ENCODE results near the gene OR2T29. TPM values are rescaled to one million over a fixed set of nuclear protein-coding genes. Genes with fewer than 3 reads are reported as not detected.
"Not testable (repeated sequence)": the region's sequence is repeated elsewhere in the genome, so short reads cannot be mapped to it uniquely, and the experiment has no call there.

OR2T29 gene
- total RNA-seq, result not detected

GRCh38 chr1:248562672-248563071, at the start of gene OR2T29:
TSS of gene OR2T29 (minus strand) at chr1:248562772. CDS start at chr1:248559491, 3,281 bp downstream.
- H3K4me3 ChIP-seq; H3K27ac ChIP-seq; H3K9me3 ChIP-seq; DNase-seq (ENCODE audit: extremely low spot score in 2 of 2); intact Hi-C loops (cut with DNase I); H3K27me3 ChIP-seq; H3K36me3 ChIP-seq; H3K4me1 ChIP-seq: not testable (repeated sequence)

GRCh38 chr1:248611883-248612414, 49.4 kb upstream of the OR2T29 start:
- TF ChIP-seq POLR2A (IDR thresholded peaks at IDR 0.05), result no peak
- TF ChIP-seq, protein P1, sequence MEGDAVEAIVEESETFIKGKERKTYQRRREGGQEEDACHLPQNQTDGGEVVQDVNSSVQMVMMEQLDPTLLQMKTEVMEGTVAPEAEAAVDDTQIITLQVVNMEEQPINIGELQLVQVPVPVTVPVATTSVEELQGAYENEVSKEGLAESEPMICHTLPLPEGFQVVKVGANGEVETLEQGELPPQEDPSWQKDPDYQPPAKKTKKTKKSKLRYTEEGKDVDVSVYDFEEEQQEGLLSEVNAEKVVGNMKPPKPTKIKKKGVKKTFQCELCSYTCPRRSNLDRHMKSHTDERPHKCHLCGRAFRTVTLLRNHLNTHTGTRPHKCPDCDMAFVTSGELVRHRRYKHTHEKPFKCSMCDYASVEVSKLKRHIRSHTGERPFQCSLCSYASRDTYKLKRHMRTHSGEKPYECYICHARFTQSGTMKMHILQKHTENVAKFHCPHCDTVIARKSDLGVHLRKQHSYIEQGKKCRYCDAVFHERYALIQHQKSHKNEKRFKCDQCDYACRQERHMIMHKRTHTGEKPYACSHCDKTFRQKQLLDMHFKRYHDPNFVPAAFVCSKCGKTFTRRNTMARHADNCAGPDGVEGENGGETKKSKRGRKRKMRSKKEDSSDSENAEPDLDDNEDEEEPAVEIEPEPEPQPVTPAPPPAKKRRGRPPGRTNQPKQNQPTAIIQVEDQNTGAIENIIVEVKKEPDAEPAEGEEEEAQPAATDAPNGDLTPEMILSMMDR (IDR thresholded peaks at IDR 0.05), result no peak
- TF ChIP-seq POLR2AphosphoS5 (IDR thresholded peaks at IDR 0.05; ENCODE audit: insufficient read depth in 1 of 2, low read depth in 1 of 2), result no peak
- H3K36me3 ChIP-seq, result no peaks in the 10 kb centered on the region
- H3K4me1 ChIP-seq, result no peaks in the 10 kb centered on the region
- intact Hi-C loops (cut with DNase I), result no loop called here
- no peaks in the 10 kb centered on the region for H3K27me3 ChIP-seq
- no peak for DNase-seq (ENCODE audit: extremely low spot score in 2 of 2)
- H3K4me3 ChIP-seq, result no peak overlapping the region
- no peaks in the 10 kb centered on the region for H3K9me3 ChIP-seq
- no peak overlapping the region for H3K27ac ChIP-seq

GRCh38 chr1:248610301-248610700, 47.7 kb upstream of the OR2T29 start:
- no peak for DNase-seq (ENCODE audit: extremely low spot score in 2 of 2)
- intact Hi-C loops (cut with DNase I), result no loop called here
- H3K27ac ChIP-seq, result no peak overlapping the region
- no peak overlapping the region for H3K4me3 ChIP-seq
- TF ChIP-seq POLR2AphosphoS5 (IDR thresholded peaks at IDR 0.05; ENCODE audit: insufficient read depth in 1 of 2, low read depth in 1 of 2) (no peak), POLR2A (IDR thresholded peaks at IDR 0.05) (no peak)
- TF ChIP-seq, protein P1 (IDR thresholded peaks at IDR 0.05), result no peak
- H3K36me3 ChIP-seq, result no peaks in the 10 kb centered on the region
- no peaks in the 10 kb centered on the region for H3K27me3 ChIP-seq
- no peaks in the 10 kb centered on the region for H3K9me3 ChIP-seq
- H3K4me1 ChIP-seq, result no peaks in the 10 kb centered on the region

DNA sequence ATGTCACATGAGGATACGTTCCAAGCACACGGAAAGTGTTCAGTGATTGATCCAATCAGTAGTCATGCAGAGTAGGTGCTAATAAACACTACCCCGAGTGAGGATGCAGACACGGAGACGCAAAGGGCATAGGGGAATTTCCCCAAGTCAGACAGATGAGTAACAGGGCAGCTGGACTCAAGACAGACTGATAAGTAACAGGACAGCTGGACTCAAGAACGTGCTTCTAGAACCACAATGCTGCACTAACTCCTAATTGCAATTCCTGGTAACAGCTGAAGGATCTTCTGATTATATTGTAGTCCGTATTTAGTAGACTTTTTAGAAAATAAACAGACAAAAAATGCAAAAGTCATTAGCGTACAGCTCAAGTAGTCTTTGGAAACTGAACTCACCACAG, 36.8 kb upstream of the OR2T29 start:
- no peak for DNase-seq (ENCODE audit: extremely low spot score in 2 of 2)
- Histone ChIP-seq H3K36me3 (no peaks in the 10 kb centered on the region), H3K4me3 (no peak overlapping the region), H3K27me3 (no peaks in the 10 kb centered on the region), H3K4me1 (no peaks in the 10 kb centered on the region), H3K27ac (no peak overlapping the region), H3K9me3 (no peaks in the 10 kb centered on the region)
- intact Hi-C loops (cut with DNase I), result no loop called here
- TF ChIP-seq POLR2AphosphoS5 (IDR thresholded peaks at IDR 0.05; ENCODE audit: insufficient read depth in 1 of 2, low read depth in 1 of 2), result no peak
- TF ChIP-seq, protein P1 (IDR thresholded peaks at IDR 0.05), result no peak
- no peak for TF ChIP-seq POLR2A (IDR thresholded peaks at IDR 0.05)

DNA sequence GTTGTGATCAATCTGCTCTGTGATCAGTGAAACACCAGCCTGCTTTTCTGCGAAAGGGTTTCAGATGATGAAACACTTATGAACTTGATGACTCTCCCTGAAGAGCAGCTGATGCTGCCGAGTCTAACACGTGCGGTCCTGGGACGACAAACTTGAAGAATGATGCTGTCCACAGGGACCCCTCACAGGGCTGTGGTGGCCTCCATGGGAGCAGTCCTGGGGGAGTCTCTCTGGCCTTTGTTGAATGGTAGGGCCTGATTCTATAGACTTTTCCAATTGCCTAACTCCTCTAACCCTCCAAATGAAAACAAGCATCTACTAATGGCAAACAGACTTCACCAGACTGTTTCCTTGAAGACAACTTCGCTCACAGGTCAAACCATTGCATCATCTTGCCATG, 35.0 kb upstream of the OR2T29 start, which contains the start of gene OR2T10:
Gene OR2T10, minus strand, starts transcription at position 112 of the 400 bp plus-strand sequence. CDS start 3,932 bp downstream, outside the sequence.
- H3K9me3 ChIP-seq, result no peaks in the 10 kb centered on the region
- intact Hi-C loops (cut with DNase I), result no loop called here
- no peaks in the 10 kb centered on the region for H3K36me3 ChIP-seq
- TF ChIP-seq, protein P1 (IDR thresholded peaks at IDR 0.05), result no peak
- TF ChIP-seq POLR2A (IDR thresholded peaks at IDR 0.05) (no peak), POLR2AphosphoS5 (IDR thresholded peaks at IDR 0.05; ENCODE audit: insufficient read depth in 1 of 2, low read depth in 1 of 2) (no peak)
- no peak within 1 kb of the TSS for H3K4me3 ChIP-seq
- no peak for DNase-seq (ENCODE audit: extremely low spot score in 2 of 2)
- H3K27me3 ChIP-seq, result no peaks in the 10 kb centered on the region
- H3K27ac ChIP-seq, result no peak within 1 kb of the TSS
- no peaks in the 10 kb centered on the region for H3K4me1 ChIP-seq
